DMS79 (cell line): ENCODE data around the gene AFAP1L1.

ENCODE experiments used
- DNase-seq: peaks from one replicate; lab custom pipeline; 2025; lab: John Stamatoyannopoulos, UW

The AFAP1L1 gene

GRCh38 chr5:149372932-149373331, 101.3 kb downstream of the AFAP1L1 start:
- DNase-seq: no peak

GRCh38 chr5:149374303-149374702, 102.6 kb downstream of the AFAP1L1 start:
- no peak for DNase-seq

GRCh38 chr5:149374801-149375200, 103.1 kb downstream of the AFAP1L1 start:
- DNase-seq: no peak

- DNase-seq: no peak
Observed at GRCh38 chr5:149375434-149375833, 103.8 kb downstream of the AFAP1L1 start.

GRCh38 chr5:149376104-149376503, 104.4 kb downstream of the AFAP1L1 start:
- DNase-seq: no peak

GRCh38 chr5:149376711-149377447, 105.2 kb downstream of the AFAP1L1 start:
- DNase-seq: no peak

GRCh38 chr5:149378241-149378820, 106.7 kb downstream of the AFAP1L1 start:
- DNase-seq: no peak

GRCh38 chr5:149379177-149379761, 107.6 kb downstream of the AFAP1L1 start, which contains the start of gene IL17B:
Gene IL17B (minus strand): TSS chr5:149379292. CDS start chr5:149379225, 67 bp downstream.
- DNase-seq: no peak

- no peak for DNase-seq
Observed at GRCh38 chr5:149379818-149380374, 108.2 kb downstream of the AFAP1L1 start.

- no peak for DNase-seq
Observed at GRCh38 chr5:149380466-149381121, 108.9 kb downstream of the AFAP1L1 start.

GRCh38 chr5:149381261-149381985, 109.8 kb downstream of the AFAP1L1 start:
- DNase-seq: no peak

GRCh38 chr5:149381986-149382338, 110.3 kb downstream of the AFAP1L1 start:
- no peak for DNase-seq

GRCh38 chr5:149382517-149383220, 111.0 kb downstream of the AFAP1L1 start:
- DNase-seq: no peak

- no peak for DNase-seq
Observed at GRCh38 chr5:149383399-149383798, 111.7 kb downstream of the AFAP1L1 start.

GRCh38 chr5:149386166-149386565, 114.5 kb downstream of the AFAP1L1 start:
- DNase-seq: no peak

GRCh38 chr5:149387081-149387631, 115.5 kb downstream of the AFAP1L1 start:
- DNase-seq: no peak

GRCh38 chr5:149387982-149388381, 116.3 kb downstream of the AFAP1L1 start:
- no peak for DNase-seq

GRCh38 chr5:149388498-149389190, 117.0 kb downstream of the AFAP1L1 start:
- DNase-seq: no peak

- DNase-seq: no peak
Observed at GRCh38 chr5:149389552-149390495, 118.2 kb downstream of the AFAP1L1 start.
